Neural cell (in vitro differentiated cells): ENCODE results near the gene SKAP1. TPM values are rescaled to one million over a fixed set of nuclear protein-coding genes. Genes with fewer than 3 reads are reported as not detected.

Source experiments
- H2AFZ ChIP-seq: fragments of 200-600, 300-800 bp; sonication (generic), shearing (Covaris generic); 2 replicates; pipeline ENCODE4 v1.6.0; 2014; ENCODE audit warnings: low read depth, mild to moderate bottlenecking, antibody characterized with exemption, low read length, moderate library complexity
- H3F3A ChIP-seq: fragments of 200-600 bp; shearing (Covaris generic); 2 replicates; pipeline ENCODE4 v1.6.1; 2016; ENCODE audit warnings: mild to moderate bottlenecking, moderate library complexity, mixed read lengths, antibody characterized with exemption, low read length; ENCODE audit not compliant: insufficient read depth, poor library complexity, severe bottlenecking
- H3K27ac ChIP-seq: fragments of 200-600, 300-800 bp; sonication (generic), shearing (Covaris generic); 2 replicates; pipeline ENCODE4 v1.5.1; 2014; ENCODE audit warnings: mild to moderate bottlenecking, low read length, moderate library complexity
- H3K27me3 ChIP-seq: fragments of 300-800, 200-600 bp; sonication (generic), shearing (Covaris generic); 2 replicates; pipeline ENCODE4 v1.6.0; 2014; ENCODE audit warnings: mild to moderate bottlenecking, low read depth, low read length, moderate library complexity; ENCODE audit not compliant: insufficient read depth
- H3K36me3 ChIP-seq: fragments of 300-800, 200-600 bp; sonication (generic), shearing (Covaris generic); 2 replicates; pipeline ENCODE4 v1.5.1; 2014; ENCODE audit warnings: mild to moderate bottlenecking, antibody characterized with exemption, low read length, moderate library complexity; ENCODE audit not compliant: insufficient read depth
- H3K4me2 ChIP-seq: fragments of 300-800, 200-600 bp; sonication (generic), shearing (Covaris generic); 2 replicates; pipeline ENCODE4 v1.6.0; 2014; ENCODE audit warnings: mild to moderate bottlenecking, low read length
- H3K4me3 ChIP-seq: fragments of 300-800, 200-600 bp; sonication (generic), shearing (Covaris generic); 2 replicates; pipeline ENCODE4 v1.5.1; 2014; ENCODE audit warnings: mild to moderate bottlenecking, low read length, moderate library complexity
- H3K79me2 ChIP-seq: fragments of 200-600 bp; shearing (Covaris generic); replicated peaks from 2 replicates; pipeline ENCODE4 v1.6.0; 2014; ENCODE audit warnings: mild to moderate bottlenecking, low read length, moderate library complexity; ENCODE audit not compliant: insufficient read depth
- H3K9ac ChIP-seq: fragments of 300-800, 200-600 bp; sonication (generic), shearing (Covaris generic); 2 replicates; pipeline ENCODE4 v1.6.1; 2016; ENCODE audit warnings: mild to moderate bottlenecking, low read length, mixed read lengths
- H3K9me2 ChIP-seq: fragments of 200-600 bp; shearing (Covaris generic); 2 replicates; pipeline ENCODE4 v1.6.1; 2016; ENCODE audit warnings: mild to moderate bottlenecking, low read length, mixed read lengths; ENCODE audit not compliant: insufficient read depth
- H3K9me3 ChIP-seq: fragments of 200-600, 300-800 bp; sonication (generic), shearing (Covaris generic); 2 replicates; pipeline ENCODE4 v1.6.1; 2016; ENCODE audit warnings: mild to moderate bottlenecking, mixed run types, low read length, moderate library complexity, mixed read lengths
- H4K20me1 ChIP-seq: fragments of 200-600 bp; shearing (Covaris generic); 2 replicates; pipeline ENCODE4 v1.6.1; 2016; ENCODE audit warnings: mild to moderate bottlenecking, mixed run types; ENCODE audit not compliant: insufficient read depth
- EP300 ChIP-seq: fragments of 450-650 bp; conservative IDR thresholded peaks from 2 replicates; pipeline ENCODE4 v1.6.1; 2014; ENCODE audit warnings: antibody characterized with exemption, mild to moderate bottlenecking, moderate library complexity; ENCODE audit not compliant: poor library complexity, severe bottlenecking
- EZH2 ChIP-seq: fragments of 200-600, 300-800 bp; shearing (Covaris generic), sonication (generic); IDR thresholded peaks from 2 replicates; pipeline ENCODE4 v1.6.1; 2014; ENCODE audit warnings: antibody characterized with exemption, low read length, borderline replicate concordance, mild to moderate bottlenecking; ENCODE audit not compliant: insufficient read depth, poor library complexity, severe bottlenecking
- MXI1 ChIP-seq: fragments of 450-650 bp; conservative IDR thresholded peaks from 2 replicates; pipeline ENCODE4 v1.6.1; 2014; ENCODE audit warnings: antibody characterized with exemption, mild to moderate bottlenecking; ENCODE audit not compliant: poor library complexity, severe bottlenecking
- POLR2AphosphoS5 ChIP-seq: IDR thresholded peaks from 2 replicates; pipeline ENCODE4 v1.6.1; 2012
- RAD21 ChIP-seq: fragments of 450-650 bp; conservative IDR thresholded peaks from 2 replicates; pipeline ENCODE4 v1.6.1; 2014; ENCODE audit warnings: antibody characterized with exemption, mild to moderate bottlenecking, moderate library complexity
- SMC3 ChIP-seq: fragments of 450-650 bp; conservative IDR thresholded peaks from 2 replicates; pipeline ENCODE4 v1.6.1; 2014; ENCODE audit warnings: antibody characterized with exemption, mild to moderate bottlenecking, moderate library complexity; ENCODE audit not compliant: poor library complexity
- TAF1 ChIP-seq: IDR thresholded peaks from 2 replicates; pipeline ENCODE4 v1.6.1; 2012; ENCODE audit warnings: low read depth
- polyA plus RNA-seq: library from polyadenylated mRNA; depleted of rRNA; stranded (reverse); fragments of >200 nt; gene quantifications from 2 replicates; pipeline ENCODE4 v1.2.3, GENCODE V29; 2014
- TF ChIP-seq, protein P1 (sequence below): fragments of 450-650 bp; IDR thresholded peaks from 2 replicates; pipeline ENCODE4 v1.5.1; 2014; ENCODE audit warnings: antibody characterized with exemption, mild to moderate bottlenecking, moderate library complexity; ENCODE audit not compliant: poor library complexity, severe bottlenecking
- TF ChIP-seq, protein P2 (sequence below): IDR thresholded peaks from 2 replicates; pipeline ENCODE4 v1.6.1; 2012; ENCODE audit warnings: borderline replicate concordance

Gene SKAP1
- polyA plus RNA-seq, 1 donor from 2014 or later = 0.63 TPM

DNA sequence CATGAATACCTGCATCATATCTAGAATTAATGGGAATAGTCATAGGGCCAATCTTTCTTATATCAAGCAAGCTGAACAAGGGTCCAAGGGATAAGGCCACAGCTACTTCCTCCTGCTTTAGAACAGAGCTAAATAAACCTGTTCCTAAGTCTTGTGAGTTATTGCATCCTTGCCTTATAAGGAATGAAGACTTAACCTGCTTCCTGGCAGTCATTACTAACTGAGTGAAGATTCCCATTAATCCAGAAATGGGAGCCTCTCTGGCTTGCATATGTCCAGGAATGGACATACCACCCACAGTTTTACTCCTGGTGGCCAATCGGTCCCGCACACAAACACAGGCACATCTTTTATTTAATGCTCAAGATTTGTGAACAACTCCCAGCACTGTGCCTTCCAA, 35.9 kb upstream of the SKAP1 start:
- H3F3A ChIP-seq = no peaks in the 10 kb centered on the region
- H3K79me2 ChIP-seq = no peaks in the 10 kb centered on the region
- H3K9ac ChIP-seq = no peak overlapping the region
- TF ChIP-seq TAF1 (no peak), SMC3 (no peak), EP300 (no peak), RAD21 (no peak), EZH2 (no peak), MXI1 (no peak), POLR2AphosphoS5 (no peak)
- TF ChIP-seq, protein P1, sequence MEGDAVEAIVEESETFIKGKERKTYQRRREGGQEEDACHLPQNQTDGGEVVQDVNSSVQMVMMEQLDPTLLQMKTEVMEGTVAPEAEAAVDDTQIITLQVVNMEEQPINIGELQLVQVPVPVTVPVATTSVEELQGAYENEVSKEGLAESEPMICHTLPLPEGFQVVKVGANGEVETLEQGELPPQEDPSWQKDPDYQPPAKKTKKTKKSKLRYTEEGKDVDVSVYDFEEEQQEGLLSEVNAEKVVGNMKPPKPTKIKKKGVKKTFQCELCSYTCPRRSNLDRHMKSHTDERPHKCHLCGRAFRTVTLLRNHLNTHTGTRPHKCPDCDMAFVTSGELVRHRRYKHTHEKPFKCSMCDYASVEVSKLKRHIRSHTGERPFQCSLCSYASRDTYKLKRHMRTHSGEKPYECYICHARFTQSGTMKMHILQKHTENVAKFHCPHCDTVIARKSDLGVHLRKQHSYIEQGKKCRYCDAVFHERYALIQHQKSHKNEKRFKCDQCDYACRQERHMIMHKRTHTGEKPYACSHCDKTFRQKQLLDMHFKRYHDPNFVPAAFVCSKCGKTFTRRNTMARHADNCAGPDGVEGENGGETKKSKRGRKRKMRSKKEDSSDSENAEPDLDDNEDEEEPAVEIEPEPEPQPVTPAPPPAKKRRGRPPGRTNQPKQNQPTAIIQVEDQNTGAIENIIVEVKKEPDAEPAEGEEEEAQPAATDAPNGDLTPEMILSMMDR = no peak
- TF ChIP-seq, protein P2, sequence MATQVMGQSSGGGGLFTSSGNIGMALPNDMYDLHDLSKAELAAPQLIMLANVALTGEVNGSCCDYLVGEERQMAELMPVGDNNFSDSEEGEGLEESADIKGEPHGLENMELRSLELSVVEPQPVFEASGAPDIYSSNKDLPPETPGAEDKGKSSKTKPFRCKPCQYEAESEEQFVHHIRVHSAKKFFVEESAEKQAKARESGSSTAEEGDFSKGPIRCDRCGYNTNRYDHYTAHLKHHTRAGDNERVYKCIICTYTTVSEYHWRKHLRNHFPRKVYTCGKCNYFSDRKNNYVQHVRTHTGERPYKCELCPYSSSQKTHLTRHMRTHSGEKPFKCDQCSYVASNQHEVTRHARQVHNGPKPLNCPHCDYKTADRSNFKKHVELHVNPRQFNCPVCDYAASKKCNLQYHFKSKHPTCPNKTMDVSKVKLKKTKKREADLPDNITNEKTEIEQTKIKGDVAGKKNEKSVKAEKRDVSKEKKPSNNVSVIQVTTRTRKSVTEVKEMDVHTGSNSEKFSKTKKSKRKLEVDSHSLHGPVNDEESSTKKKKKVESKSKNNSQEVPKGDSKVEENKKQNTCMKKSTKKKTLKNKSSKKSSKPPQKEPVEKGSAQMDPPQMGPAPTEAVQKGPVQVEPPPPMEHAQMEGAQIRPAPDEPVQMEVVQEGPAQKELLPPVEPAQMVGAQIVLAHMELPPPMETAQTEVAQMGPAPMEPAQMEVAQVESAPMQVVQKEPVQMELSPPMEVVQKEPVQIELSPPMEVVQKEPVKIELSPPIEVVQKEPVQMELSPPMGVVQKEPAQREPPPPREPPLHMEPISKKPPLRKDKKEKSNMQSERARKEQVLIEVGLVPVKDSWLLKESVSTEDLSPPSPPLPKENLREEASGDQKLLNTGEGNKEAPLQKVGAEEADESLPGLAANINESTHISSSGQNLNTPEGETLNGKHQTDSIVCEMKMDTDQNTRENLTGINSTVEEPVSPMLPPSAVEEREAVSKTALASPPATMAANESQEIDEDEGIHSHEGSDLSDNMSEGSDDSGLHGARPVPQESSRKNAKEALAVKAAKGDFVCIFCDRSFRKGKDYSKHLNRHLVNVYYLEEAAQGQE = no peak
- no peaks in the 10 kb centered on the region for H3K27me3 ChIP-seq
- H4K20me1 ChIP-seq = no peaks in the 10 kb centered on the region
- no peaks in the 10 kb centered on the region for H3K36me3 ChIP-seq
- no peaks in the 10 kb centered on the region for H3K9me3 ChIP-seq
- no peak overlapping the region for H3K27ac ChIP-seq
- no peak overlapping the region for H2AFZ ChIP-seq
- no peak overlapping the region for H3K4me3 ChIP-seq
- no peak overlapping the region for H3K4me2 ChIP-seq
- no peaks in the 10 kb centered on the region for H3K9me2 ChIP-seq

DNA sequence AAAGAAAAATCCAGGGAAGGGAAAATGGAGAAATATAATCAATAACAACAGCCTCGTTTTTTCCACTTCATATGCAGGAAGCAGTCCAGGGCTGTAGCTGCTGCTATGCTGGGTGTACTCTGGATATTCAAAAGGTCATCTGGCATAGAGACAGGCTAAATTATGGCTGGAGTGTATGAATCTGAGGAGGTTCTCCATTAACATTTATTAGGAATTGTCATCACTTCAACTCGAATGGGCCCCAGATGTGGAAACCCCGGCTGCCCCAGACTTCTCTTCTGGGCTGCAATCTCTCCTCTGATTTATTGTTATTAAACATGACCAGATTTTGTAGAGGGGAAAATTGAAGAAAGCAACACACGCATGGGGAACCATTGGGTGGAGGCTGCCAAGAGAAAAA, 33.5 kb upstream of the SKAP1 start:
- peaks cover 7% of the 10 kb centered on the region for H3K27me3 ChIP-seq
- no peaks in the 10 kb centered on the region for H3F3A ChIP-seq
- H3K36me3 ChIP-seq = no peaks in the 10 kb centered on the region
- no peak overlapping the region for H3K4me3 ChIP-seq
- no peak for TF ChIP-seq POLR2AphosphoS5
- TF ChIP-seq EZH2 = no peak
- TF ChIP-seq SMC3 = no peak
- TF ChIP-seq EP300 = no peak
- TF ChIP-seq MXI1 = no peak
- TF ChIP-seq, protein P2 = no peak
- TF ChIP-seq, protein P1 = no peak
- no peak for TF ChIP-seq TAF1
- no peak for TF ChIP-seq RAD21
- no peak overlapping the region for H2AFZ ChIP-seq
- no peak overlapping the region for H3K4me2 ChIP-seq
- H3K9me3 ChIP-seq = no peaks in the 10 kb centered on the region
- no peak overlapping the region for H3K27ac ChIP-seq
- no peak overlapping the region for H3K9ac ChIP-seq
- H3K79me2 ChIP-seq = no peaks in the 10 kb centered on the region
- no peaks in the 10 kb centered on the region for H3K9me2 ChIP-seq
- no peaks in the 10 kb centered on the region for H4K20me1 ChIP-seq
